ENCODE data around the gene CPED1. TPM values are rescaled to one million over a fixed set of nuclear protein-coding genes. Genes with fewer than 3 reads are reported as not detected.

CPED1 gene
- polyA plus RNA-seq, 2 donors = 0.29 to 1.3 TPM

DNA sequence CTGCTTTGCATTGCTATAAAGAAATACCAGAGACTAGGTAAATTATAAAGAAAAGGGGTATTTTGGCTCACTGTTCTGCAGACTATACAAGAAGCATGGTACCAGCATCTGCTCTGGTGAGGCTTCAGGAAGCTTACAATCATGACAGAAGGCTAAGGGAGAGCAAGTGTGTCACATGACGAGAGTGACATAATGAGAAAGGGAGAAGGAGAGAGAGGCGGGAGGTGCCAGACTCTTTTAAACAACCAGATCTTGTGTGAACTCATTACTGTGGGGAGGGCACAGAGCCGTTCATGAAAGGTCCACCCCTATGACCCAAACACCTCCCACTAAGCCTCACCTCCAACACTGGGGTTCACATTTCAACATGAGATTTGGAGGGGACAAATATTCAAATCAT, 281.3 kb downstream of the CPED1 start:
- WGBS, 2 donors = 79 to 87% methylated on average over 3 of the region's 3 CpGs
- no peaks in the 10 kb centered on the region for H3K4me1 ChIP-seq (ENCODE audit: control insufficient read depth in 2 of 2, insufficient read depth in 2 of 2, low read length in 1 of 2)
- no peak overlapping the region for H3K4me3 ChIP-seq (ENCODE audit: low read depth in 1 of 2, low read length in 2 of 2)
- no peak overlapping the region for H3K27ac ChIP-seq (ENCODE audit: low read depth in 2 of 2, low read length in 1 of 2)
- H3K36me3 ChIP-seq (ENCODE audit: control insufficient read depth in 2 of 2, insufficient read depth in 2 of 2, low read length in 1 of 2) = no peaks in the 10 kb centered on the region
- H3K27me3 ChIP-seq (ENCODE audit: control insufficient read depth in 1 of 2, insufficient read depth in 2 of 2, low read length in 2 of 2) = no peaks in the 10 kb centered on the region
- H3K9me3 ChIP-seq (ENCODE audit: control insufficient read depth in 2 of 2, insufficient read depth in 1 of 2, low read depth in 1 of 2, low read length in 1 of 2) = no peaks in the 10 kb centered on the region

DNA sequence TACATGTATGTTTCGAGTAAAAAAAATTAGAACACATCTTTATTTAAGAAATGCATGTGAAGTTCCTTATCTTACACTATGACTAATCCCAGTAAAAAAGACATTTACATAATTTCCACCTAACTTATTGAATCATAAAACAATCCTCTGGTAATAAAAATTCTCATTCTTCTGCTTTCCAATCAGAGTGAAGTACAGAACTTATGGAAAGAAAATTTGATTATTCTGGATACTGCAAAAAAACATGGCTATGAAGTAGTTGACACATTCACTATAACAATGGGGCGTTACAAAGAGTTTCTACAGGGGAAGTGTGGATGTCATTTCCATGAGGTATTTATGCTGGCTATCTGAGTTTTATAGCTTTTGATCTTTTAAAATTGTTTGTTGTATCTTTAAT, 282.6 kb downstream of the CPED1 start:
- no peaks in the 10 kb centered on the region for H3K4me1 ChIP-seq (ENCODE audit: control insufficient read depth in 2 of 2, insufficient read depth in 2 of 2, low read length in 1 of 2)
- H3K4me3 ChIP-seq (ENCODE audit: low read depth in 1 of 2, low read length in 2 of 2) = no peak overlapping the region
- no peaks in the 10 kb centered on the region for H3K9me3 ChIP-seq (ENCODE audit: control insufficient read depth in 2 of 2, insufficient read depth in 1 of 2, low read depth in 1 of 2, low read length in 1 of 2)
- no peaks in the 10 kb centered on the region for H3K27me3 ChIP-seq (ENCODE audit: control insufficient read depth in 1 of 2, insufficient read depth in 2 of 2, low read length in 2 of 2)
- H3K27ac ChIP-seq (ENCODE audit: low read depth in 2 of 2, low read length in 1 of 2) = no peak overlapping the region
- WGBS, 2 donors = 79 to 87% methylated on average over 2 of the region's 2 CpGs
- no peaks in the 10 kb centered on the region for H3K36me3 ChIP-seq (ENCODE audit: control insufficient read depth in 2 of 2, insufficient read depth in 2 of 2, low read length in 1 of 2)

DNA sequence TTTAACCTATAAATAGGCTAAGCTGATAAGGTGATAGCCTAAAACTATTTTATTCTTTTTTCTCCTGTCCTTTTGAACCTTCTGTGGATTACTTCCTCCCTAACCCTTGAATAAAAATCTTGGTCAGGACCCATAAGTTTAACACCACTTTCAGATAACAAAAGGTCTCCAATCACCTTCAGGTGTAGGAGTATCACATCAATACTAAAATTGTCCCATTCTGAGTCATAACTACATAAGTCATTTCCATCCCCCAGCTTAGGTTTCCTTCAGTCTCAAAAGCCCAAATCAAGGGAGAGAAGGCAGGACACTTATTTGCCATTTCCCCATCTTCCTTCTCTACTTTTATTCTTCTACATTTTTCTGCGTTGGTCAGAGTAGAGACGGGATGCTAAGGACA, 283.4 kb downstream of the CPED1 start:
- no peak overlapping the region for H3K4me3 ChIP-seq (ENCODE audit: low read depth in 1 of 2, low read length in 2 of 2)
- 90 to 96% methylated on average over 2 of the region's 2 CpGs for WGBS, 2 donors
- no peak overlapping the region for H3K27ac ChIP-seq (ENCODE audit: low read depth in 2 of 2, low read length in 1 of 2)
- no peaks in the 10 kb centered on the region for H3K9me3 ChIP-seq (ENCODE audit: control insufficient read depth in 2 of 2, insufficient read depth in 1 of 2, low read depth in 1 of 2, low read length in 1 of 2)
- no peaks in the 10 kb centered on the region for H3K4me1 ChIP-seq (ENCODE audit: control insufficient read depth in 2 of 2, insufficient read depth in 2 of 2, low read length in 1 of 2)
- H3K27me3 ChIP-seq (ENCODE audit: control insufficient read depth in 1 of 2, insufficient read depth in 2 of 2, low read length in 2 of 2) = no peaks in the 10 kb centered on the region
- no peaks in the 10 kb centered on the region for H3K36me3 ChIP-seq (ENCODE audit: control insufficient read depth in 2 of 2, insufficient read depth in 2 of 2, low read length in 1 of 2)

DNA sequence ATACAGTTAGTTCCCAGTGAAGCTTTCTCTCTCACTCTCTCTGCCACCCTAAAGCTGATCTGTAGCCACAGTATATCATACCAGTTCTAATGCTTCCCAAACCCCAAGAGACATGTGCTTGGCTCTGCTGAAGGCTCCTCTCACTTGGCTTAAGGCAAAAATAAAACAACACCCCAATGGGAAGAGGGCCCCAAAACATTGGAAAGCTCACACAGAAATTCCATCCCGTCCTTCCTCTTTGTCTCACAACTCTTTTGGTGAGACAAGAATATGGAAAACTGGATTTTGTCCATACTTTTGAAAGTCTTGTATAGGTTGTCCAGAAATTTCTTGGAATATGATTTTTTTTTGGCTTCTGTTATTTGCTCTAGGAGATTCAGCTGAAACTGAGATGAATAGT, 284.2 kb downstream of the CPED1 start:
- Histone ChIP-seq H3K4me1 (ENCODE audit: control insufficient read depth in 2 of 2, insufficient read depth in 2 of 2, low read length in 1 of 2) (no peaks in the 10 kb centered on the region), H3K27ac (ENCODE audit: low read depth in 2 of 2, low read length in 1 of 2) (no peak overlapping the region), H3K27me3 (ENCODE audit: control insufficient read depth in 1 of 2, insufficient read depth in 2 of 2, low read length in 2 of 2) (no peaks in the 10 kb centered on the region), H3K36me3 (ENCODE audit: control insufficient read depth in 2 of 2, insufficient read depth in 2 of 2, low read length in 1 of 2) (no peaks in the 10 kb centered on the region), H3K9me3 (ENCODE audit: control insufficient read depth in 2 of 2, insufficient read depth in 1 of 2, low read depth in 1 of 2, low read length in 1 of 2) (no peaks in the 10 kb centered on the region), H3K4me3 (ENCODE audit: low read depth in 1 of 2, low read length in 2 of 2) (no peak overlapping the region)
- 83 to 91% methylated on average over 1 of the region's 1 CpG for WGBS, 2 donors

DNA sequence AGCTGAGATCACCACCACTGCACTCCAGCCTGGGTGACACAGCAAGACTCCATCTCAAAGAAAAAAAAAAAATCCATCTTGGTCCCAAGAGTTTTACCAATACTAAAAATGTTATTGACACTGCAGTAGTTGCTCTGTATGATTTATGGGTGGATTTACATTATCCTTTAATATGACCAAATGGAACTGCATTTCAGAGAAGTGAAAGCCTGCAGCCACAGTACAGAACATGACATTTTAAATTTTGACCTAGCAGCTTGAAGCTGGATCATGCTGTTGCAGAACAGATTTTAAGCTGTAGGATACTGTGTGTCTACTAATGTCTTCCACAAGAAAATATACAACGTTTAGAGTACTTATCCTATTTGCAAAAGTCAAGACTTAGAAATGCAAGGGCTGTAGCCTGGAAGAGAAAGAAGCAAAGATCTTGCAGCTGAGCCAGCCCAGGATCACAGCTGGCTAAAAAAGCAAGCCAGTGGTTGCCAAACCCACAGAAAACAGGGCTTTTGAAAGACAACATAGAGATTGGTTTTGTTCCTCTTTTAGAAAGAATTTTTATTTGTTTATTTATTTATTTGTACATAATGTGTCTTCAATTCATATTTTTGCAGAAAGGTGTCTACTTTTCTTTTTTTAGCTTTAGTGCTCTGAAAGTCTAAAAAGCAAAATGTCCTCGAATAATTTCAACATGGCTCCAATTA, 285.1 kb downstream of the CPED1 start:
- H3K4me1 ChIP-seq (ENCODE audit: control insufficient read depth in 2 of 2, insufficient read depth in 2 of 2, low read length in 1 of 2) = no peaks in the 10 kb centered on the region
- no peaks in the 10 kb centered on the region for H3K27me3 ChIP-seq (ENCODE audit: control insufficient read depth in 1 of 2, insufficient read depth in 2 of 2, low read length in 2 of 2)
- 49 to 58% methylated on average over 2 of the region's 2 CpGs for WGBS, 2 donors
- H3K36me3 ChIP-seq (ENCODE audit: control insufficient read depth in 2 of 2, insufficient read depth in 2 of 2, low read length in 1 of 2) = no peaks in the 10 kb centered on the region
- no peak overlapping the region for H3K4me3 ChIP-seq (ENCODE audit: low read depth in 1 of 2, low read length in 2 of 2)
- H3K9me3 ChIP-seq (ENCODE audit: control insufficient read depth in 2 of 2, insufficient read depth in 1 of 2, low read depth in 1 of 2, low read length in 1 of 2) = no peaks in the 10 kb centered on the region
- H3K27ac ChIP-seq (ENCODE audit: low read depth in 2 of 2, low read length in 1 of 2) = no peak overlapping the region

DNA sequence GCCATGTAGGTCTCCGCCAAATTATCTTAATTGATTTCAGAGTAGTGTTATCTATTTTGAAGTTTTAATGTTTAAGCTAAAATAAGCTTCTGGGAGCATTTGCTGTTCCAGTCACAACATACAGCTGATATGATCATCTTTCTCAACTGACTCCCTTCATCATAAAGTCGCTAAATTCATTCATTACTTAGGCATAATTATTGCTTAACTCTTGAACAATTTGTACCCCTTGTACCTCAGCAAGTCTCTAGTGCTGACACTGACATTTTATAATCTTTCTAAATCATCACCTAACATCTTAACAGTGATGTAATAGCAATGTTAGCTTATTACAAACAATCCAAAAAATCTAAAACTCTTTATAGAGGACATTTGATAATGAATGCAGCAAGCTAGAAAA, 286.0 kb downstream of the CPED1 start:
- no peaks in the 10 kb centered on the region for H3K36me3 ChIP-seq (ENCODE audit: control insufficient read depth in 2 of 2, insufficient read depth in 2 of 2, low read length in 1 of 2)
- H3K9me3 ChIP-seq (ENCODE audit: control insufficient read depth in 2 of 2, insufficient read depth in 1 of 2, low read depth in 1 of 2, low read length in 1 of 2) = no peaks in the 10 kb centered on the region
- no peak overlapping the region for H3K4me3 ChIP-seq (ENCODE audit: low read depth in 1 of 2, low read length in 2 of 2)
- H3K27ac ChIP-seq (ENCODE audit: low read depth in 2 of 2, low read length in 1 of 2) = no peak overlapping the region
- H3K4me1 ChIP-seq (ENCODE audit: control insufficient read depth in 2 of 2, insufficient read depth in 2 of 2, low read length in 1 of 2) = no peaks in the 10 kb centered on the region
- no peaks in the 10 kb centered on the region for H3K27me3 ChIP-seq (ENCODE audit: control insufficient read depth in 1 of 2, insufficient read depth in 2 of 2, low read length in 2 of 2)
- 80 to 90% methylated on average over 2 of the region's 2 CpGs for WGBS, 2 donors

DNA sequence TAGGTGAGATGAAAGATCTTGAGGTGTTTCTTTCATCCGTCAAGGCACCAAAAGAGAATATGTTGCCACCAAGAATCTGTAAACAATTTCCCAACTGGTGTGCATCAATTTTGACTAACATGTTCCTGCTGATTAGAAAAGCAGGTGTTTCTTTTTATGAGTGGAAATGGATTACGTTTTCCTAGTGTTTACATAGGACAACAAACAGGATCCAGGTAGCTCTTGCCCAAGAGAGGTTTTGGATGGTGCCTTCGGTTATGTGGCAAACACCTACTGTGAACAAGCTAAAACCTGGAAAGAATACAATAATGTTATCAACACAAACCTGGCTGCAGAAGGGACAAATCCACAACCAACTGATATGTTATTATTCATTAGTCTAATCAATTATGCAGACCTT, 286.7 kb downstream of the CPED1 start:
- Histone ChIP-seq H3K9me3 (ENCODE audit: control insufficient read depth in 2 of 2, insufficient read depth in 1 of 2, low read depth in 1 of 2, low read length in 1 of 2) (no peaks in the 10 kb centered on the region), H3K4me1 (ENCODE audit: control insufficient read depth in 2 of 2, insufficient read depth in 2 of 2, low read length in 1 of 2) (no peaks in the 10 kb centered on the region), H3K27ac (ENCODE audit: low read depth in 2 of 2, low read length in 1 of 2) (no peak overlapping the region), H3K27me3 (ENCODE audit: control insufficient read depth in 1 of 2, insufficient read depth in 2 of 2, low read length in 2 of 2) (no peaks in the 10 kb centered on the region), H3K36me3 (ENCODE audit: control insufficient read depth in 2 of 2, insufficient read depth in 2 of 2, low read length in 1 of 2) (no peaks in the 10 kb centered on the region), H3K4me3 (ENCODE audit: low read depth in 1 of 2, low read length in 2 of 2) (no peak overlapping the region)
- 52 to 58% methylated on average over 3 of the region's 3 CpGs for WGBS, 2 donors

DNA sequence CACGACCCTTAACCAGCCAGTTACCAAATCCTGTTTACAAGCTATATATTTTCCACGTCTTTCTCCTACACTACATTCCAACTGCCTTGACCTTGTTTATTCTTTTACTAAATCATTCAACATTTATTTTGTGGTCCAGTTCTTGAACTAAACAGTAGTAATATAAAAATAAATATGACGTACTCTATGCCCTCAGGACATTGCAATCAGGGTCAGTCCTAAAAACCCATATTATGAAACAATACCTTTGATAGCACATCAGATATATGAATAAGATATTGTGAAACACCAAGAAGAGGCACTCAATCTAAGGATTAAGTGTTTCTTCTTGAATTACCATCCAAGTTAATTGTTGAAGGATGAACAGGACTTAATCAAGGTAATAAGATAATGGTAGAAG, 287.8 kb downstream of the CPED1 start:
- Histone ChIP-seq H3K4me1 (ENCODE audit: control insufficient read depth in 2 of 2, insufficient read depth in 2 of 2, low read length in 1 of 2) (no peaks in the 10 kb centered on the region), H3K36me3 (ENCODE audit: control insufficient read depth in 2 of 2, insufficient read depth in 2 of 2, low read length in 1 of 2) (no peaks in the 10 kb centered on the region), H3K27ac (ENCODE audit: low read depth in 2 of 2, low read length in 1 of 2) (no peak overlapping the region), H3K4me3 (ENCODE audit: low read depth in 1 of 2, low read length in 2 of 2) (no peak overlapping the region), H3K27me3 (ENCODE audit: control insufficient read depth in 1 of 2, insufficient read depth in 2 of 2, low read length in 2 of 2) (no peaks in the 10 kb centered on the region), H3K9me3 (ENCODE audit: control insufficient read depth in 2 of 2, insufficient read depth in 1 of 2, low read depth in 1 of 2, low read length in 1 of 2) (no peaks in the 10 kb centered on the region)
- 74 to 75% methylated on average over 3 of the region's 3 CpGs for WGBS, 2 donors

DNA sequence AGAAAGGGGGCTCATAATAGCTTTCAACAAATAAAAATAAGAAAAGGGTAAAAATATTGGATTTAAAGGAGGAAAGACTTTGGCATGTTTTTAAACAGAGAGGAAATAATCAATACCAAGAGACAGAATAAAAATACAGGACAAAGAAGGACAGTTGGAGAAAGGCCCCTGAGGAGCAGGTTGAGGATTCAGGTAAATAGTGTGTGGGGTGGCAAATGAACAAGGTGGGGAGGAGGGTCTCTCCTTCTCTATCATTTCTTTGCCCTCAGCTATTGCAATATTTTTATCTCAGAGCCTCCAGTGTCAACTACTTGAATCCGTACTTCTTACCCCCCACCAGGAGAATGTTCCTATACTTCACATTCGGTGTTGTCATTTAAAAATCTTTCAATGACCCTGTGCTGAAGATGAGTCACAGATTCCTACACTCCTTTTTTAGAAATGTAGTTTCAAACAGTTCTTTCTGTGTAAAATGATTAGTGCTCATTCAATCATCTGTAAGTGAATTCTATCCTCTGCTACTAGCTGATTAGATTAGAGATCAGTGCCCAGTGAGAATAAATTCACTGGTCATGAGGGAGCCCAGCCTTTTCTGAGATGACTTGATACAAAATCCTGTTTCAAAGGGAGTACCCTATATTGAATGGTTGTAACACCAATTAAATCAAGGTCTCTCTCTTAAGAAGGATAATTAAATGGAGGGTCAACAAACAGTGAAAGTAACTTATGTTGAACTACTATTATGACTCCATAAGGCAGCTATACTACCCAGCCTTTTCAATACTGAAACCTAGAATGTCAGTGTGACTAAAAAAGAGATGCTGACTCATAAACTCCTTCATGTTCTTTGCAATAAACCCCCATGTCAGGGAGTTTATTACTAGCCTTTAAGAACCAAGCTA, 289.9 kb downstream of the CPED1 start:
- Histone ChIP-seq H3K4me3 (ENCODE audit: low read depth in 1 of 2, low read length in 2 of 2) (no peak overlapping the region), H3K9me3 (ENCODE audit: control insufficient read depth in 2 of 2, insufficient read depth in 1 of 2, low read depth in 1 of 2, low read length in 1 of 2) (no peaks in the 10 kb centered on the region), H3K27ac (ENCODE audit: low read depth in 2 of 2, low read length in 1 of 2) (no peak overlapping the region), H3K27me3 (ENCODE audit: control insufficient read depth in 1 of 2, insufficient read depth in 2 of 2, low read length in 2 of 2) (no peaks in the 10 kb centered on the region), H3K36me3 (ENCODE audit: control insufficient read depth in 2 of 2, insufficient read depth in 2 of 2, low read length in 1 of 2) (no peaks in the 10 kb centered on the region), H3K4me1 (ENCODE audit: control insufficient read depth in 2 of 2, insufficient read depth in 2 of 2, low read length in 1 of 2) (no peaks in the 10 kb centered on the region)
- 65 to 72% methylated on average over 2 of the region's 2 CpGs for WGBS, 2 donors

Data from esophagus (tissue), 2 donors.